Tibial nerve (tissue), 4 donors: ENCODE data around the gene KICS2. TPM values are rescaled to one million over a fixed set of nuclear protein-coding genes. Genes with fewer than 3 reads are reported as not detected.

Experiments
- DNase-seq, 2 donors: peaks; one replicate each; pipeline ENCODE4 v3.0.0-alpha.2; 2019; ENCODE audit warnings: low spot score in 2 of 2
- H3K27ac ChIP-seq, 4 donors: fragments of 200-600 bp; sonication (generic) in 3 of 4; one replicate each; pipeline ENCODE4 v1.5.1; 2017 to 2019; ENCODE audit warnings: mild to moderate bottlenecking in 1 of 4
- H3K27me3 ChIP-seq, 2 donors: fragments of 200-600 bp; sonication (generic) in 1 of 2; one replicate each; pipeline versions ENCODE4 v1.5.1 to v1.6.0; 2017 to 2019
- H3K36me3 ChIP-seq, 3 donors: fragments of 200-600 bp; sonication (generic); one replicate each; pipeline ENCODE4 v1.5.1; 2018 to 2019
- H3K4me1 ChIP-seq, 4 donors: fragments of 200-600 bp; sonication (generic) in 3 of 4; one replicate each; pipeline ENCODE4 v1.5.1; 2017 to 2019
- H3K4me3 ChIP-seq, 4 donors: fragments of 200-600 bp; sonication (generic) in 3 of 4; one replicate each; pipeline ENCODE4 v1.5.1; 2017 to 2019; ENCODE audit warnings: mild to moderate bottlenecking in 1 of 4, moderate library complexity in 1 of 4
- H3K9me3 ChIP-seq, 4 donors: fragments of 200-600 bp; sonication (generic) in 3 of 4; one replicate each; pipeline ENCODE4 v1.5.1; 2017 to 2019
- CTCF ChIP-seq, 5 experiments: fragments of 200-600 bp in 3 of 5; fragments of 450-650 bp in 2 of 5; sonication (generic) in 3 of 5; IDR thresholded peaks; one replicate each; pipeline ENCODE4 v1.5.1; 2016 to 2019; ENCODE audit warnings: antibody characterized with exemption in 5 of 5, mild to moderate bottlenecking in 3 of 5, moderate library complexity in 2 of 5
- EP300 ChIP-seq, 2 donors: sonication (generic); formaldehyde crosslinking; IDR thresholded peaks; one replicate each; pipeline ENCODE4 v1.6.1; 2017; ENCODE audit warnings: antibody characterized with exemption in 2 of 2, mild to moderate bottlenecking in 1 of 2
- POLR2A ChIP-seq, 2 donors: fragments of 450-650 bp; IDR thresholded peaks; one replicate each; pipeline ENCODE4 v1.6.1; 2017; ENCODE audit warnings: antibody characterized with exemption in 2 of 2, mild to moderate bottlenecking in 2 of 2, moderate library complexity in 2 of 2
- WGBS, 2 donors: methylation state at CpG; one replicate each; pipeline ENCODE4 v1.1.5; 2018; 5-methylcytosine and 5-hydroxymethylcytosine counted together
- total RNA-seq, 4 donors: library from RNA; depleted of rRNA; stranded (reverse); fragments of >200 nt; gene quantifications; one replicate each; pipeline ENCODE4 v1.1.0, GENCODE V29; 2016

KICS2 gene
- total RNA-seq, 4 donors from 2014 or later: 7.6 to 14.4 (median 9.8) TPM

GRCh38 chr12:64261813-64262212, 39.7 kb upstream of the KICS2 start:
- TF ChIP-seq POLR2A (IDR thresholded peaks at IDR 0.05) (no peak), EP300 (IDR thresholded peaks at IDR 0.05) (no peak), CTCF (IDR thresholded peaks at IDR 0.05) (no peak)
- DNase-seq: no peak
- no peak overlapping the region for H3K27ac ChIP-seq
- H3K4me1 ChIP-seq: no peaks in the 10 kb centered on the region
- no peaks in the 10 kb centered on the region for H3K27me3 ChIP-seq
- no peak overlapping the region for H3K4me3 ChIP-seq
- H3K36me3 ChIP-seq: no peaks in the 10 kb centered on the region
- no peaks in the 10 kb centered on the region for H3K9me3 ChIP-seq
- 91 to 93% methylated on average over 5 of the region's 5 CpGs for WGBS, 2 donors

- H3K36me3 ChIP-seq: no peaks in the 10 kb centered on the region
- no peaks in the 10 kb centered on the region for H3K27me3 ChIP-seq
- no peak for DNase-seq
- TF ChIP-seq POLR2A (IDR thresholded peaks at IDR 0.05): no peak
- no peak for TF ChIP-seq EP300 (IDR thresholded peaks at IDR 0.05)
- TF ChIP-seq CTCF (IDR thresholded peaks at IDR 0.05): no peak
- no peaks in the 10 kb centered on the region for H3K4me1 ChIP-seq
- H3K27ac ChIP-seq: no peak overlapping the region
- no peaks in the 10 kb centered on the region for H3K9me3 ChIP-seq
- no peak overlapping the region for H3K4me3 ChIP-seq
- WGBS, 2 donors: 47 to 48% methylated on average over 3 of the region's 3 CpGs
Measured at GRCh38 chr12:64258576-64258975, 36.5 kb upstream of the KICS2 start.

- peak in 1 of 2 donors; percentile 68 for DNase-seq
- H3K4me3 ChIP-seq: no peak overlapping the region
- H3K4me1 ChIP-seq: peaks cover 0 to 8% (median 0%) of the 10 kb centered on the region in 4 donors
- no peaks in the 10 kb centered on the region for H3K36me3 ChIP-seq
- 50 to 63% methylated on average over 4 of the region's 4 CpGs for WGBS, 2 donors
- TF ChIP-seq POLR2A (IDR thresholded peaks at IDR 0.05) (no peak), CTCF (IDR thresholded peaks at IDR 0.05) (peak; percentile 51 to 82 (median 57)), EP300 (IDR thresholded peaks at IDR 0.05) (no peak)
- no peak overlapping the region for H3K27ac ChIP-seq
- no peaks in the 10 kb centered on the region for H3K9me3 ChIP-seq
- H3K27me3 ChIP-seq: no peaks in the 10 kb centered on the region
Measured at GRCh38 chr12:64256166-64256800, 34.2 kb upstream of the KICS2 start.

GRCh38 chr12:64255249-64255648, 33.2 kb upstream of the KICS2 start:
- Histone ChIP-seq H3K9me3 (no peaks in the 10 kb centered on the region), H3K27me3 (no peaks in the 10 kb centered on the region), H3K36me3 (no peaks in the 10 kb centered on the region), H3K4me1 (peaks cover 0 to 8% (median 0%) of the 10 kb centered on the region in 4 donors), H3K4me3 (no peak overlapping the region), H3K27ac (no peak overlapping the region)
- DNase-seq: no peak
- TF ChIP-seq EP300 (IDR thresholded peaks at IDR 0.05): no peak
- no peak for TF ChIP-seq POLR2A (IDR thresholded peaks at IDR 0.05)
- TF ChIP-seq CTCF (IDR thresholded peaks at IDR 0.05): no peak
- 63 to 64% methylated on average over 4 of the region's 4 CpGs for WGBS, 2 donors

GRCh38 chr12:64253356-64253755, 31.3 kb upstream of the KICS2 start:
- 39 to 59% methylated on average over 1 of the region's 1 CpG for whole genome bisulfite sequencing, 2 donors
- Histone ChIP-seq H3K36me3 (no peaks in the 10 kb centered on the region), H3K4me3 (no peak overlapping the region), H3K27ac (peak overlapping the region in 1 of 4 donors; percentile 70), H3K27me3 (no peaks in the 10 kb centered on the region), H3K4me1 (peaks cover 0 to 8% (median 0%) of the 10 kb centered on the region in 4 donors), H3K9me3 (no peaks in the 10 kb centered on the region)
- TF ChIP-seq EP300 (IDR thresholded peaks at IDR 0.05): no peak
- no peak for TF ChIP-seq CTCF (IDR thresholded peaks at IDR 0.05)
- no peak for TF ChIP-seq POLR2A (IDR thresholded peaks at IDR 0.05)
- DNase-seq: no peak
